GM19193 (cell line): ENCODE measurements around the gene ACVR2B.

ENCODE experiments used
- POLR2A ChIP-seq: IDR thresholded peaks from 4 replicates; pipeline ENCODE4 v1.6.1; 2011; ENCODE audit not compliant: insufficient read depth, insufficient read length; ENCODE audit errors: extremely low read depth

ACVR2B gene

GRCh38 chr3:38458796-38459498, 5.3 kb downstream of the ACVR2B start:
- TF ChIP-seq POLR2A = no peak

DNA sequence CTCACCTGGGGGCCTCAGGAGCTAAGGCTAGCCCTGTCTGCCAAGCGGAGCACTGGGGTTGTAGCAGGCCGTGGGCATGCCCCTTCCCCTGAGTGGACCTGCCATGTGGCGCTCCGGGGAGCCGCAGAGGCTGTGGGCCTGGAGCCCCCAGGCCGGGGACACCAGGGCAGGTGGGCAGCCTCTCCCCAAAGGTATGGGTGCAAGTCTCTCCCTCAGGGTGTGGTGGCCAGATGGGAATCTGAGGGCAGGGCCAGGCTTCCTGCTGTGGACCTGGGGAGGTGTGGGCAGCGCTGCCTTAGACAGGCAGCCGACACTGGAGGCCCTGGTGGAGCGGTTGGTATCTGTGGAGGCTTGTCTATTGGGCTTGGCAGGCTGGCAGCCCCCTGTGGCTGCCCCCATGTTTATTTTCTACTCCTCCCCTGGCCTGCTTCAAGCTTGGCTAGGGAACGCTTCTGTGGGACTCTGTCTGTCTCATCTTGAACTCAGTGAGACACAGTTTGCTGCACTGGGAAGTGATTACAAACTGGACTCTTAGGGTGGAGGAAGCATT, 5.9 kb downstream of the ACVR2B start:
- no peak for TF ChIP-seq POLR2A

- no peak for TF ChIP-seq POLR2A
Observed at GRCh38 chr3:38460377-38461270, 6.9 kb downstream of the ACVR2B start.

DNA sequence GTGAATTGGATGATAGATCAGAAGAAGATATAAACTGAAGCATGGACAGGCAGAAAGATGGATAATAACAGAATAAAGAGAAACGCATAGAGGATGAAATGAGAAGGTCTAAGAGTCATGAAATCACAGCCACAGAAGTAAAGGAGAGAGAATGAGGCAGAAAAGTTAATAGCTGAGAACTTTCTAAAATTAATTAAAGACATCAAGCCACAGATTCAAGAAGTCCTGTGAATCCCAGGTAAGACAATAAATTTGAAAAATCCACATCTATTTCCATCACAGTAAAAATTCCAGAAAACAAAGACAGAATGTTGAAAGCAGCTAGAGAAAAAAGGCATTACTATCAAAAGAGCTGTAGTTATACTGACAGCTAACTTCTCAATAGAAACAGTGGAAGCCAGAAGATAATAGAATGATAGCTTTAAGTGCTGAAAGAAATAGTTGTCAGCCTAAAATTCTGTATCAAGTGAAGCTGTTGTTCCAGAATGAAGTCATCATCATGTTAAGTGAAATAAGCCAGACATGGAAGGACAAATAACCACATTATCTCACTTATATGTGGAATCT, 12.0 kb downstream of the ACVR2B start:
- TF ChIP-seq POLR2A = no peak

DNA sequence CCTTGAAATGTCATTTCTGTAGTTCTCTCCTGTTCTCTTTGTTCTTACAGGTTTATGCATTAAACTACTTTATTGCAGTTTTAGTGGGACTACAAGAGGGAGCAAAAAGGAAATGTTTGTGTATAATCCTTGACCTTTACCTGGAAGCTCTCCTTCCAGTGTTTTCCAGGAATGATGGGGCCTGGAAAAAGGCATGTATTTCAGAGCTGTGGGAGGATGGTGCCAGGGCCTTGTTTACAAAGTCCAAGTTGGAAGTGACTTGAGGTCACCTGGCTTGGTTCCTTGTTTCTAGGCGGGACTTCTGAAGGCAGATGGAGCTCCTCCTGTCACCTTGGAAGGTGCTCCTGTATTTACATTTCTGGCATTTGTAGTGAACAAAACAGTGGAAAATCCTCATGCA, 15.1 kb downstream of the ACVR2B start:
- TF ChIP-seq POLR2A = no peak

GRCh38 chr3:38469852-38470251, 16.2 kb downstream of the ACVR2B start:
- no peak for TF ChIP-seq POLR2A

- TF ChIP-seq POLR2A = no peak
Observed at GRCh38 chr3:38471260-38471857, 17.7 kb downstream of the ACVR2B start.

- TF ChIP-seq POLR2A = no peak
Observed at GRCh38 chr3:38472342-38472741, 18.7 kb downstream of the ACVR2B start.

- TF ChIP-seq POLR2A = no peak
Observed at GRCh38 chr3:38473229-38473628, 19.5 kb downstream of the ACVR2B start.

DNA sequence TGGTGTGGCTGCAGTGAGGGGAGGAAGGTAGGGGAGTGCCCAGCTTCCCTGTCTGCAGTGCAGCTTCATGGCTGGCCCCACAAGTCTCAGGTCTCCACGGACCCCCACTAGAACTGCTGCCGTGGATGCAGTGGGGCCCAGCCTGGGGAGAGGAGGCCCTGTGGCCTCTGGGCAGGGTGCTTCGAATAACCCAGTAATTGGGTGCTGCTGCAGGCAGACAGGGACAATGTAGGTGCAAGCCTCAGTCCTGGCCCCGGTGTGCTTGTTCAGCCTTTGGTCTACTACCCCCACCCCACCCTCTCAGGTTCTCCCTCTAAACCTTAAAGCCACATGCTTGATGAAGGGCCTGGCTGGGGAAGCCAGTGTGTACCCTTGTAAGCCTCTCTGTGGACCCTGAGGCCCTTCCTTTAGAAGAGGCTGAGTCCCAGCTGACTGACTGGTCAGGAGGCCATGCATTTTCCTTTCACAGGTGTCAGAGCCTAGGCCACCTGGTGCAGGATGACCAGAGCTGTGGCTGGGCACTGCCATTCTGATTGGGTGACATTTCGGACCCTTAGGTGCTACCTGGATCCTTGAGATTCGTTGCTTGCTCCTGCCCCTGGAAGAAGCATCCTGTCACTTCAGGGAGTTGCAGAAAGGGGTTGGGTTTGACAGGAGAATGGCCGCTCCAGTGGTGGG, 21.4 kb downstream of the ACVR2B start:
- no peak for TF ChIP-seq POLR2A

GRCh38 chr3:38475716-38476115, 22.0 kb downstream of the ACVR2B start:
- TF ChIP-seq POLR2A = no peak

GRCh38 chr3:38476157-38476756, 22.6 kb downstream of the ACVR2B start:
- TF ChIP-seq POLR2A = no peak

DNA sequence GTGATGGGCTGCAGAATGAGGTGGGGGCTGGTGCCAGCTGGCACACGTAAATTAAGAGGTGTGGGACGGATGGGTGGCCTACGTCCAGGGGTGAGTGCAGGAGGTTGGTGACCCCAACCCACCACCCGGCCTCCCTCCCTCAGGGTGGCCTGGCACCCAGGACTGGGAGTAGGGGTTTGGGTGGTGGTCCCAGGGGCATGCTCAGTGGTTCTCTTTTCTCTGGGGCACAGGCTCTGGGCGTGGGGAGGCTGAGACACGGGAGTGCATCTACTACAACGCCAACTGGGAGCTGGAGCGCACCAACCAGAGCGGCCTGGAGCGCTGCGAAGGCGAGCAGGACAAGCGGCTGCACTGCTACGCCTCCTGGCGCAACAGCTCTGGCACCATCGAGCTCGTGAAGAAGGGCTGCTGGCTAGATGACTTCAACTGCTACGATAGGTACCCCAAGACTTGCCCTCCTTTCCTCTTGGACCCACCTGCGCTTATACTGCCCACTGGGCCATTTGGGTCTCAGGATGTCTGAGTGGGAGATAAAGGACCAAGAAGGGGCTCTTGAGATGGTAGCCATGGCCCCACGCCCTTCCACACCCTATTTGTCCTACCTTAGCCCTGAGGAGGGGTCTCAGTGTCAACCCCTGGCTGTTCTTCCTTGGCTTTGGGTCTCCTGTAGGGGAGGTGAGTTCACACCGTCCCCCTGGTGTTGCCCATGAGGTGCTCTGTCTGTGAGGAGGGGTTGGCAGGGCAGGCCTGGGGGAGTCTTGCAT, 23.5 kb downstream of the ACVR2B start:
- no peak for TF ChIP-seq POLR2A
